Activated T-cell treated with anti-CD3 and anti-CD28 coated beads, Interleukin-2, amount 50 U/mL, for 24 hours (primary cell): ENCODE measurements around the gene ACAA1.
"Not testable (repeated sequence)": the region's sequence is repeated elsewhere in the genome, so short reads cannot be mapped to it uniquely, and the experiment has no call there.

ENCODE experiments used
- DNase-seq: peaks from one replicate; pipeline ENCODE4 v3.0.0-alpha.2; 2020
- H3K27ac Mint-ChIP-seq: 2 replicates; pipeline ENCODE4 v1.8.0; 2020; ENCODE audit warnings: mild to moderate bottlenecking, mixed read lengths
- H3K27me3 Mint-ChIP-seq: 2 replicates; pipeline ENCODE4 v1.8.0; 2020; ENCODE audit warnings: mixed read lengths
- H3K36me3 Mint-ChIP-seq: 2 replicates; pipeline ENCODE4 v1.8.0; 2020; ENCODE audit warnings: low read depth, mixed read lengths
- H3K4me1 Mint-ChIP-seq: 2 replicates; pipeline ENCODE4 v1.8.0; 2020; ENCODE audit warnings: low read depth, mixed read lengths
- H3K4me3 Mint-ChIP-seq: 2 replicates; pipeline ENCODE4 v1.8.0; 2020; ENCODE audit warnings: mild to moderate bottlenecking, moderate library complexity, mixed read lengths
- H3K9me3 Mint-ChIP-seq: 2 replicates; pipeline ENCODE4 v1.8.0; 2020; ENCODE audit warnings: mixed read lengths

The ACAA1 gene

DNA sequence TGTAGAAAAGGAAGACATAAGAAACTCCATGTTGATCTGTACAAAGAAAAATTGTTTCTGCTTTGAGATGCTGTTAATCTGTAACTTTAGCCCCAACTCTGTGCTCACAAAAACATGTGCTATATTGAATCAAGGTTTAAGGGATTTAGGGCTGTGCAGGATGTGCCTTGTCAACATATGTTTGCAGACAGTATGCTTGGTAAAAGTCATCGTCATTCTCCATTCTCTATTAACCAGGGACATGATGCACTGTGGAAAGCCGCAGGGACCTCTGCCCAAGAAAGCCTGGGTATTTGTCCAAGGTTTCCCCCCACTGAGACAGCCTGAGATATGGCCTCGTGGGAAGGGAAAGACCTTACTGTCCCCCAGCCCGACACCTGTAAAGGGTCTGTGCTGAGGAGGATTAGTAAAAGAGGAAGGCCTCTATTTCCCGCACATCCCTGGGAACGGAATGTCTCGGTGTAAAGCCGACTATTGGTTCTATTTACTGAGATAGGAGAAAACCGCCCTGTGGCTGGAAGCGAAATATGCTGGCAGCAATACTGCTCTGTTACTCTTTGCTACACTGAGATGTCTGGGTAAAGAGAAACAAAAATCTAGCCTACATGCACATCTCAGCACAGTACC, 2.3 kb downstream of the ACAA1 start:
- peak overlapping the region; percentile 87 for H3K4me3 Mint-ChIP-seq
- peaks cover 81% of the 10 kb centered on the region for H3K36me3 Mint-ChIP-seq
- DNase-seq, H3K27me3 Mint-ChIP-seq, H3K9me3 Mint-ChIP-seq: not testable (repeated sequence)
- H3K4me1 Mint-ChIP-seq = peaks cover 63% of the 10 kb centered on the region
- peak overlapping the region; percentile 90 for H3K27ac Mint-ChIP-seq

GRCh38 chr3:38133557-38134405, 3.1 kb downstream of the ACAA1 start:
- Mint-ChIP-seq H3K27ac (peak overlapping the region; percentile 26), H3K4me3 (no peak overlapping the region), H3K4me1 (peaks cover 59% of the 10 kb centered on the region), H3K9me3 (no peaks in the 10 kb centered on the region), H3K36me3 (peaks cover 81% of the 10 kb centered on the region), H3K27me3 (no peaks in the 10 kb centered on the region)
- no peak for DNase-seq

DNA sequence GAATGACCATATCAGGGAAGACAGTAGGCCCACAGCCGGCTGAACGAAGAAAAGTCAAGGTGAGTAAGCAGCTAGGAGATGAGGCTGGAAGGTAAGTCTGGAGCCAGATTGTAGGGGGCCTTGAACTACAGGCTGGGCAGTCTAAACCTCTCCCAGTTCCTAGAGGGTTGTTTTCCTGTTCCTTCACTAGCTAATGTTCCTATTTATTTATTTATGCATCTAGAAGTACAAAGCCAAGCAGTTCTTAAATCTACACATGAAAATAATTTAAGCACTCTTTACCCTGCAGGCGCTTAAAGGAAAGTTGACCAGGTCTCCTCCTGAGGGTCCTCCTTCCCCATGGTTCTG, 3.7 kb downstream of the ACAA1 start:
- Mint-ChIP-seq H3K27ac (peak overlapping the region; percentile 72), H3K36me3 (peaks cover 82% of the 10 kb centered on the region), H3K4me1 (peaks cover 56% of the 10 kb centered on the region), H3K9me3 (no peaks in the 10 kb centered on the region), H3K4me3 (no peak overlapping the region), H3K27me3 (no peaks in the 10 kb centered on the region)
- DNase-seq = no peak

GRCh38 chr3:38131621-38132369, 5.1 kb downstream of the ACAA1 start:
- no peak overlapping the region for H3K4me3 Mint-ChIP-seq
- H3K27me3 Mint-ChIP-seq = no peaks in the 10 kb centered on the region
- peaks cover 46% of the 10 kb centered on the region for H3K4me1 Mint-ChIP-seq
- H3K9me3 Mint-ChIP-seq = no peaks in the 10 kb centered on the region
- peaks cover 91% of the 10 kb centered on the region for H3K36me3 Mint-ChIP-seq
- DNase-seq = peak; percentile 41
- H3K27ac Mint-ChIP-seq = peak overlapping the region; percentile 72

DNA sequence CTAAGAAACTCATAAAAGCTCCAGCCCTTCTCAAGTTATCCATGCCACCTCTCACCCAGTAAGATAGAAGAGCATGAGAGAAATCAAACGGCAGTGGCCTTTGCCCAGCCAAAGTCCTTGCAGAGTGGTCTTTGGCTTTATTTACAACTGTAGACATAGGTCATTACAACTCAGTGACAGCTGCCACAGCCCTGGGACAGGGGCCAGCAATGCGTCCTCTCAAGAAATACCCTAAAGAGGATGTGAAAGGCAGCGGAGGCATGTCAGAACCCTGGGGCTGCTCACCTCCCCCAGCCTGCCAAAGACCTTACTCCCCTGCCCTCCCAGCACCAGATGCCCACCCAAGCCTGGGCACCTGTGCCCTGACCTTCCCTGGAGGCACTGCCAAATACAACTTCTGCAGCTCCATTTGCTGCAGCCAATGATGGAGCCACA, 6.3 kb downstream of the ACAA1 start:
- H3K27me3 Mint-ChIP-seq = no peaks in the 10 kb centered on the region
- H3K27ac Mint-ChIP-seq = peak overlapping the region; percentile 83
- H3K36me3 Mint-ChIP-seq = peaks cover 94% of the 10 kb centered on the region
- H3K9me3 Mint-ChIP-seq = no peaks in the 10 kb centered on the region
- H3K4me3 Mint-ChIP-seq = no peak overlapping the region
- H3K4me1 Mint-ChIP-seq = peaks cover 41% of the 10 kb centered on the region
- no peak for DNase-seq

DNA sequence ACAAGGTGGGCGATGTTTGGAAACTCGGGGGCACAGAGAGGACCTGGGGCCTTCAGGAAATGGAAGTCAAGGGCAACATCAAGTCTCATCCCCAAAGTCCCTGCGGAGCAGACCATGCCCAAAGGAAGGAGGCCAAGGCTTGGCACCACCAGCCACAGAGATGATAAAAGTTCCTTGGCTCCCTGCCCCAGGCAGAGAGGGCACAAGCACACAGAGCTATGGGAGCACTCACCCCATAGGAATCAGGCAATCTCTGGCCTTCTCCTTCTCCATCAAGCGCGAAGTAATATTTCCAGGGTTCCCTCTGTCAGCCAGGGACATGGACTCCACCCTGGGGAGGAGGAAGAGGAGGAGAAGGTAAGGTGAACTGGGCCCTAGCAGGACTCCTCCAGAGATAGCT, 7.9 kb downstream of the ACAA1 start:
- no peaks in the 10 kb centered on the region for H3K27me3 Mint-ChIP-seq
- peaks cover 30% of the 10 kb centered on the region for H3K4me1 Mint-ChIP-seq
- H3K27ac Mint-ChIP-seq = peak overlapping the region; percentile 68
- H3K36me3 Mint-ChIP-seq = peaks cover 97% of the 10 kb centered on the region
- DNase-seq = no peak
- H3K9me3 Mint-ChIP-seq = no peaks in the 10 kb centered on the region
- H3K4me3 Mint-ChIP-seq = no peak overlapping the region

DNA sequence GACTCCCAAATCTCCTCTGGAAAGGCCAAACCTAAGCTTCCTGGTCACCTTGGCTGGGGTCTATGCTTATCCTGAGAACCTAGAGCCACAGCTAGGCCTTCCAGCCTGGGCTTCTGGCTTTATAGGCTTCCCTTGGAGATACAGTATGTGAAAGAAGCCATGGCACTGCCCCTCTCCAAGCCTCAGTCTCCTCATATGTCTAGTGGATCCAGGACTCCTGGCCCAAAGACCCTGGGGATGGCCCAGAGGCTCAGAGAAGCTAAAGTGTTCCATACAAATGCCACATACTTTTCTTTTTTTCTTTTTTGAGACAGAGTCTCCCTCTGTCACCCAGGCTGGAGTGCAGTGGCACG, 8.6 kb downstream of the ACAA1 start:
- Mint-ChIP-seq H3K27ac (peak overlapping the region; percentile 71), H3K9me3 (no peaks in the 10 kb centered on the region), H3K27me3 (no peaks in the 10 kb centered on the region), H3K4me1 (peaks cover 22% of the 10 kb centered on the region), H3K36me3 (peaks cover 97% of the 10 kb centered on the region), H3K4me3 (no peak overlapping the region)
- DNase-seq = no peak

GRCh38 chr3:38127611-38128302, 9.2 kb downstream of the ACAA1 start:
- Mint-ChIP-seq H3K27ac (peak overlapping the region; percentile 71), H3K36me3 (peaks cover 97% of the 10 kb centered on the region)

DNA sequence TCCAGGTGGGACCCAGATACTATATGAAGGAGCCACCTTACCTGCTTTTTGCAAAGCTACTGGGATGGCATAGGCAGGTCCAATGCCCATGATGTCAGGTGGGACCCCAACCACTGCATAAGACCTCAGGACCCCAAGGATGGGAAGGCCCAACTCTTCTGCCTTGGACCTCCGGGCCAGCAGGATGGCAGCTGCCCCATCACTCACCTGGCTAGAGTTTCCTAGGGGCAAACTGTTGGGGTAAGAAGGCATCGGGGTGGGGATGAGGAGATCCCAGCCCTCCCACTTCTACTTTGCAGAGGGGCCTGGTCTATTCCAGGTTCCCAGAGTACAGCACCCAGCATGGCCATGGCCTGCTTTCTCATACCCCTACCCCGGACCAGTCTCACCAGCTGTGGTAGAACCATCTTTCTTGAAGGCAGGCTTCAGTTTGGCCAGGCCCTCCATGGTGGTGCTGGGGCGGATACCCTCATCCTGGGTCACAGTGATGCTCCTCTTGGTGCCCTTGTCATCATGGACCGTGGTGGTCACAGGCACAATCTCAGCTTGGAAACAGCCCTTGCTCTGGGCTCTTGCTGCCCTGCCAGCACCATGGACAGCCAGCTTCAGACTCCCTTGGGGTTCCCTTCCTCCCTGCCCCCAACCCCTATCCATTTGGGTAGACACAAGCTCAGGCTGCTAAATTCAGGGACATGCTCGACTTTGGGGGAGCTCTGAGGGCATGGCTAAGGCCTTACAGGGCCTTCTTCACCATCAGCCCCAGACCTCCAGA, 10.6 kb downstream of the ACAA1 start:
- Mint-ChIP-seq H3K36me3 (peaks cover 96% of the 10 kb centered on the region), H3K9me3 (no peaks in the 10 kb centered on the region), H3K4me3 (no peak overlapping the region), H3K27ac (peak overlapping the region; percentile 59), H3K4me1 (peaks cover 17% of the 10 kb centered on the region), H3K27me3 (no peaks in the 10 kb centered on the region)
- DNase-seq = no peak

More at GRCh38 chr3:38127611-38128302, 9.2 kb downstream of the ACAA1 start:
- DNase-seq = no peak
- Mint-ChIP-seq H3K4me1 (peaks cover 22% of the 10 kb centered on the region), H3K9me3 (no peaks in the 10 kb centered on the region), H3K4me3 (no peak overlapping the region), H3K27me3 (no peaks in the 10 kb centered on the region)

GRCh38 chr3:38125305-38126120, 11.4 kb downstream of the ACAA1 start:
- DNase-seq = no peak
- Mint-ChIP-seq H3K36me3 (peaks cover 96% of the 10 kb centered on the region), H3K4me1 (peaks cover 13% of the 10 kb centered on the region), H3K27me3 (no peaks in the 10 kb centered on the region), H3K4me3 (no peak overlapping the region), H3K27ac (peak overlapping the region; percentile 54), H3K9me3 (no peaks in the 10 kb centered on the region)

GRCh38 chr3:38124324-38125122, 12.4 kb downstream of the ACAA1 start:
- Mint-ChIP-seq H3K27me3 (no peaks in the 10 kb centered on the region), H3K36me3 (peaks cover 97% of the 10 kb centered on the region), H3K4me3 (no peak overlapping the region), H3K9me3 (no peaks in the 10 kb centered on the region), H3K4me1 (peaks cover 11% of the 10 kb centered on the region), H3K27ac (peak overlapping the region; percentile 54)
- no peak for DNase-seq

DNA sequence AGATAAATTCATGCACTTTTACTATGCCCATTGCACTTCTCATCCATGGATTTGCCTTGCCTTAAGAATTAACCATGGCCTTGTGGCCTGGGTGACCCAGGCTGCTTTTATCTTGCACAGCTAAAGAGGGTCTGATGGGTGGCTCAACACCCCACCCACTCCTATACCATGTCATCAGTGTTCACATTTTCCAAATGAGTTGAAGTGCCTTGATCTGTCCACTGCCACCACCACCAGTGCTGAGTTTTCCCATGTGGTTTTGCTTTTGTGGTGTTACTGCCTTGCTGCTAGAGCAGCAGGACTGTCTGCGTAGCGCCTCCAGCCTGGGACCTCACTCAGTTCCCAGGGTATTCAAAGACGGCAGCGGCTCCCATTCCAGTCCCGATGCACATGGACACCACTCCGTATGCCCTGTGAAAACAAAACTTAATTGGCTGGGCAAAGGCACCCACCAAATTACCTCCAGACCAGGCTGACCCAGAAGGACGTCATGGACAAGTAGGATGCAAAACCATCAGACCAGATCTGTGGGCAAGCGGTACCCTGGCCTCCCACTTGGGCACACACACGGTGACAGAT, 14.1 kb downstream of the ACAA1 start:
- Mint-ChIP-seq H3K4me1 (peaks cover 10% of the 10 kb centered on the region), H3K36me3 (peaks cover 93% of the 10 kb centered on the region), H3K9me3 (no peaks in the 10 kb centered on the region), H3K27ac (peak overlapping the region; percentile 73), H3K4me3 (no peak overlapping the region), H3K27me3 (no peaks in the 10 kb centered on the region)
- DNase-seq = no peak
